Measurements from ENCODE around the gene ARHGAP35.

ARHGAP35 gene

DNA sequence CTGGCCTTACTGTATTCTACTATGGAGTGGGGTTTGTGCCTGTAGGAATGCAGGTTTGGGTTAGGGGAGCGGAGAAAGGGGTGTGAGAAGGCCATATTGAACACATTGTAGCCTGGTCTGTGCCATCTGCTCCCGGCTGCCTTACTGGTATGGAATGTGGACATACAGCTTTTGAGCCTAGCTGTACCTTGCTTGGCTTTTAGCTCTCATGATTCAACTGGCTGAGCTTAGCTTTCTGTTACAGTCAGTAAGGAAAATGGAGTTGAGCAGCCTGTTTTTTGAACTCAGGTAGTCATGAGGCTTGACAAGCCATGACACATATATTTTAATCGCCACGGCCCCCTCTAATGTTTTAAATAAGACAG is 41.6 kb downstream of the ARHGAP35 start:
- DNase-seq (ENCODE audit: low read depth in 1 of 2, low spot score in 1 of 2), result no peak

DNA sequence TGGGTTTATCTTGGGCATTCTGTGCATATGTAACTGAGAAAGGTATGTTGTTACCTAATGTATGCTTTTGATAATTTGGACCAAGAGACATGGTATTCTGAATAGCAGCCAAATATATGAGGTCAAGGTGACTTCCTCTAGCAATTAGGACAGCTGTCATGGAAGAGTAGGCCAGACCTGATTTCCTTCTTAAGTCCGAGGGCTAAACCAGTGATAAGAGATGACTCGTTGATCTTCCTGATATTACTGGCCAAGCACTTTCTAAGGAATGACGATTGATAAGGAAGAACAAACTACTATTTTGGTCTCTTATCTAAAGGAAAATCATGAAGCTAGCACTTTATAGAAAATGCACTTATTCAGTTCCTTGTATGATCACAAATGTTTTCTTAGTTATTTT is 42.7 kb downstream of the ARHGAP35 start:
- no peak for DNase-seq (ENCODE audit: low read depth in 1 of 2, low spot score in 1 of 2)

DNA sequence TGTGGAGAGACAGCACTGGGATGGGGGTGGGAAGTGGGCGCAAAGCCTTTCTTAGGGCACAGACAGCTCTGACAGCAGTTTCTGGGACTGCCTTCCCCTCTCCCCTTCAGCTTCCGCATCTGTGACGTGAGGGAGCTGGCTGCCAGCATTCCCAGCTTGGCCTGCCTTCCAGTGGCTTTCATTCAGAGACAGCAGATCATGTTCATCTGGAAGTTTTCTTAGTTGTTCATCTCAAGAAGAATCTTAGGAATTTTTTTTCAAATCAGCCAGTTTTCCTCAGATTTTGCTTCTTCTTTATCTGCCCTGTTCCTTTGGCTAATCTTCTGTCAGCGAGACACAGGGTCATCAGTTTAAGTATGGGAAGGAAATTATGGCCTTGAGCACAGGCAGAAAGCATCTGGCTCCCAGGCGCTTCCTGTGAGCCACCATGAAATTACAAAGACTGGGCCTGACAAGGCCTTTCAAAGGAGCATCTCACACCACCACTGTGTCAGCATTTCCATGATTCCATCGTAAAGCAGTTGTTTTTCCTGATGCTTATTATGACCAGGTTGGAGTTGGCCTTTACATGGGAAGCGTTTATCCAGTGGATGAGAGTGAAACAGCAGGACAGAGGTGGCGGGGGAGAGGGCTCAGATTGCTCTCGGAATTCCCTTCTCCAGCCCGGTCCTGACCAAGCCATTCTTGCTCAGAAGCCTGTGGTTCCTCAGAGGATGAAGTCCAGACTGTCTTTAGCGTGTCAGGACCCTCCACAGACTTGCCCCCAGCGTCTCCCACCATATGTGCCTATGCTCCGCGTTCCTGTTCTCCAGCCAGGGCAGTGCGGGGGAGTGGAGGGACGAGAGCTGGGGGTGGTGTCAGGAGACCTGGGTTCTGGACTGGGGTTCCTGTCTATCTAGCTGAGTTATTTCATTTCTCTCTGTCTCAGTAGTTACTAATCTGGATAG is 43.6 kb downstream of the ARHGAP35 start:
- DNase-seq (ENCODE audit: low read depth in 1 of 2, low spot score in 1 of 2), result no peak

GRCh38 chr19:46906221-46906620 is 45.4 kb downstream of the ARHGAP35 start:
- no peak for DNase-seq (ENCODE audit: low read depth in 1 of 2, low spot score in 1 of 2)

GRCh38 chr19:46907880-46908279 is 47.1 kb downstream of the ARHGAP35 start:
- DNase-seq (ENCODE audit: low read depth in 1 of 2, low spot score in 1 of 2), result no peak

DNA sequence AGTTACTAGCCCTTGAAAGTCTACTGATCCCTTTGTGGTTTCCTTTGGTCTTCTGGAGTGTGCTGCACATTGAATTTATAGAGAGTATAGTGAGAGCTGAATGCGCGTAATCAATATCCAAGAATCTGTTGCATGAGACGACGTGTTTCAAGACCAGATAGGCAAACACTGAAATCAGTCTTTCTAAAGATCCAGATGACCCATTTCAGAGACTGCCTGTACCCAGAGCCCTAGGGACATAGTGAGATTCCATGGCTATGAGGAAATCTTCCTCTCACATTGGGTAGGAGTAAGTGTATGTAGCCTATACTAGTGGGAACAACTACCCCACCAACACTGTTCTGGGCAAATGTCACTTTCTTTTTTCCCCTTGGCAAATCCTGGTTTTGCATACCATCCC is 48.6 kb downstream of the ARHGAP35 start:
- no peak for DNase-seq (ENCODE audit: low read depth in 1 of 2, low spot score in 1 of 2)
